EH (cell line): Measurements from ENCODE around the gene BEND3.
"Not testable (repeated sequence)": the region's sequence is repeated elsewhere in the genome, so short reads cannot be mapped to it uniquely, and the experiment has no call there.

Experiments used
- DNase-seq: peaks from one replicate; pipeline ENCODE4 v3.0.0-alpha.2; 2015; ENCODE audit warnings: low read depth

BEND3 gene

GRCh38 chr6:107030151-107030550 is 85.2 kb downstream of the BEND3 start:
- DNase-seq: no peak

- DNase-seq: no peak
Observed at GRCh38 chr6:107026965-107027364, 88.3 kb downstream of the BEND3 start.

GRCh38 chr6:107021446-107022185 is 93.7 kb downstream of the BEND3 start:
- no peak for DNase-seq

- DNase-seq: no peak
Observed at GRCh38 chr6:107020239-107020638, 95.1 kb downstream of the BEND3 start.

GRCh38 chr6:107019628-107020027 is 95.7 kb downstream of the BEND3 start:
- DNase-seq: not testable (repeated sequence)

GRCh38 chr6:107019047-107019446 is 96.3 kb downstream of the BEND3 start:
- DNase-seq: no peak
